HG03439 (cell line): ENCODE measurements around the gene BCAT1.
A peak's percentile ranks its signal among the peaks of the same experiment; 100 is the strongest.
"Not testable (repeated sequence)": the region's sequence is repeated elsewhere in the genome, so short reads cannot be mapped to it uniquely, and the experiment has no call there.

Source experiments
- ATAC-seq: cut with Tn5 transposase; IDR thresholded peaks from one replicate; pipeline ENCODE4 v1.9.1; 2021; ENCODE audit warnings: mild to moderate bottlenecking, moderate library complexity; ENCODE audit not compliant: unreplicated experiment

BCAT1 gene

GRCh38 chr12:24820872-24821271, 128.0 kb downstream of the BCAT1 start:
- ATAC-seq: no peak

- no peak for ATAC-seq
Measured at GRCh38 chr12:24818351-24818750, 130.6 kb downstream of the BCAT1 start.

GRCh38 chr12:24815114-24815423, 133.8 kb downstream of the BCAT1 start:
- peak; percentile 32 for ATAC-seq

- peak; percentile 78 for ATAC-seq
Measured at GRCh38 chr12:24814379-24815113, 134.4 kb downstream of the BCAT1 start.

- no peak for ATAC-seq
Measured at GRCh38 chr12:24810378-24810777, 138.5 kb downstream of the BCAT1 start.

- ATAC-seq: not testable (repeated sequence)
Measured at GRCh38 chr12:24809306-24809705, 139.6 kb downstream of the BCAT1 start.

GRCh38 chr12:24808651-24809050, 140.2 kb downstream of the BCAT1 start:
- no peak for ATAC-seq

GRCh38 chr12:24806386-24806785, 142.5 kb downstream of the BCAT1 start:
- no peak for ATAC-seq

GRCh38 chr12:24803430-24804245, 145.3 kb downstream of the BCAT1 start:
- ATAC-seq: no peak

GRCh38 chr12:24798335-24798734, 150.6 kb downstream of the BCAT1 start:
- ATAC-seq: peak; percentile 57

- ATAC-seq: no peak
Measured at GRCh38 chr12:24797901-24798300, 151.0 kb downstream of the BCAT1 start.

GRCh38 chr12:24796876-24797275, 152.0 kb downstream of the BCAT1 start:
- no peak for ATAC-seq

- peak; percentile 61 for ATAC-seq
Measured at GRCh38 chr12:24795699-24796347, 153.1 kb downstream of the BCAT1 start.

- ATAC-seq: no peak
Measured at GRCh38 chr12:24791622-24792021, 157.3 kb downstream of the BCAT1 start.

- no peak for ATAC-seq
Measured at GRCh38 chr12:24788886-24789285, 160.0 kb downstream of the BCAT1 start.

GRCh38 chr12:24780697-24781368, 168.1 kb downstream of the BCAT1 start:
- no peak for ATAC-seq

GRCh38 chr12:24778486-24779304, 170.2 kb downstream of the BCAT1 start:
- ATAC-seq: peak; percentile 79

GRCh38 chr12:24777359-24777758, 171.5 kb downstream of the BCAT1 start:
- no peak for ATAC-seq

- no peak for ATAC-seq
Measured at GRCh38 chr12:24776861-24777260, 172.0 kb downstream of the BCAT1 start.

- ATAC-seq: no peak
Measured at GRCh38 chr12:24775073-24775472, 173.8 kb downstream of the BCAT1 start.
